A549 (cell line): ENCODE measurements around the gene PNMA6F.

Experiments
- BCL3 ChIP-seq: fragments of >200 bp; sonication (Bioruptor Twin); formaldehyde crosslinking; IDR thresholded peaks from 3 replicates; pipeline ENCODE4 v1.6.1; 2016
- CHD2 ChIP-seq: fragments of 150-350 bp; IDR thresholded peaks from 2 replicates; pipeline ENCODE4 v1.6.1; 2014; ENCODE audit warnings: low read length; ENCODE audit not compliant: partially characterized antibody
- EP300 ChIP-seq, 2 experiments: fragments of >200 bp; sonication (Bioruptor Twin); formaldehyde crosslinking; IDR thresholded peaks; 2 replicates in 1 of 2; 3 replicates in 1 of 2; pipeline ENCODE4 v1.6.1; 2016 to 2017
- KDM5A ChIP-seq: fragments of 200-600 bp; sonication (generic); IDR thresholded peaks from 2 replicates; pipeline ENCODE4 v1.6.1; 2016; ENCODE audit warnings: antibody characterized with exemption, mild to moderate bottlenecking
- MAX ChIP-seq: IDR thresholded peaks from 2 replicates; pipeline ENCODE4 v1.6.1; 2012
- POLR2A ChIP-seq: IDR thresholded peaks from 2 replicates; pipeline ENCODE4 v1.6.1; 2012; ENCODE audit warnings: mild to moderate bottlenecking, low read length
- SMC3 ChIP-seq: fragments of >200 bp; sonication (Bioruptor Twin); formaldehyde crosslinking; IDR thresholded peaks from 3 replicates; pipeline ENCODE4 v1.6.1; 2018; ENCODE audit warnings: inconsistent platforms
- ZSCAN20 ChIP-seq: fragments of 250-450 bp; sonication (Bioruptor Pico); IDR thresholded peaks from 2 replicates; pipeline ENCODE4 v1.8.0; 2022; ENCODE audit warnings: mild to moderate bottlenecking, moderate library complexity
- TF ChIP-seq, protein P1 (sequence below): fragments of >200 bp; sonication (Bioruptor Twin); formaldehyde crosslinking; IDR thresholded peaks from 3 replicates; pipeline ENCODE4 v1.5.1; 2016
- TF ChIP-seq, protein P2 (sequence below): fragments of 200-600 bp; sonication (generic); IDR thresholded peaks from 2 replicates; pipeline ENCODE4 v1.6.1; 2016; ENCODE audit warnings: antibody characterized with exemption, mild to moderate bottlenecking, moderate library complexity
- TF ChIP-seq, protein P3 (sequence below): IDR thresholded peaks from 2 replicates; pipeline ENCODE4 v1.6.1; 2012; ENCODE audit warnings: low read depth, borderline replicate concordance

DNA sequence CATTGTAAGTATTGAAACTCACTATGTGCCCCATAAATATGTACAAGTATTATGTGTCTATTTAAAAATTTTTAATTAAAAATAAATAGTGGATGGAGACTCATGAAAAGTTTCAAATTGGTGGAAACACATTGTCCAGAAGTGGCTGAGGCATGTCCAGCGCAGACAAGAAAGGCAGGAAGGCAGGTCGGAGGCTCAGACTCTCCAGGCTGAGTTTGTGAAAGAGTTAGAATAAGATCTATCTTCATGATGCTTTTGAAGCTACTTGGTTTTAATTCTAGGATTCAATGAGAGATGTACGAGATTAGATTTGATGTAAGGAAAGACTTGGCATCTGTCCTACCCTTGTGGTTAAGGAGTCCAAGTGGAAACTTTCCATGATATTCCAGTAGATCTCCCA is 19.8 kb downstream of the PNMA6F start:
- TF ChIP-seq, protein P1, sequence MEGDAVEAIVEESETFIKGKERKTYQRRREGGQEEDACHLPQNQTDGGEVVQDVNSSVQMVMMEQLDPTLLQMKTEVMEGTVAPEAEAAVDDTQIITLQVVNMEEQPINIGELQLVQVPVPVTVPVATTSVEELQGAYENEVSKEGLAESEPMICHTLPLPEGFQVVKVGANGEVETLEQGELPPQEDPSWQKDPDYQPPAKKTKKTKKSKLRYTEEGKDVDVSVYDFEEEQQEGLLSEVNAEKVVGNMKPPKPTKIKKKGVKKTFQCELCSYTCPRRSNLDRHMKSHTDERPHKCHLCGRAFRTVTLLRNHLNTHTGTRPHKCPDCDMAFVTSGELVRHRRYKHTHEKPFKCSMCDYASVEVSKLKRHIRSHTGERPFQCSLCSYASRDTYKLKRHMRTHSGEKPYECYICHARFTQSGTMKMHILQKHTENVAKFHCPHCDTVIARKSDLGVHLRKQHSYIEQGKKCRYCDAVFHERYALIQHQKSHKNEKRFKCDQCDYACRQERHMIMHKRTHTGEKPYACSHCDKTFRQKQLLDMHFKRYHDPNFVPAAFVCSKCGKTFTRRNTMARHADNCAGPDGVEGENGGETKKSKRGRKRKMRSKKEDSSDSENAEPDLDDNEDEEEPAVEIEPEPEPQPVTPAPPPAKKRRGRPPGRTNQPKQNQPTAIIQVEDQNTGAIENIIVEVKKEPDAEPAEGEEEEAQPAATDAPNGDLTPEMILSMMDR, result no peak
- TF ChIP-seq SMC3 (no peak), EP300 (IDR thresholded peaks at IDR 0.05) (no peak), POLR2A (no peak), BCL3 (no peak), MAX (no peak), CHD2 (no peak), ZSCAN20 (CRISPR knock-in tag) (no peak), KDM5A (no peak)
- TF ChIP-seq, protein P2, sequence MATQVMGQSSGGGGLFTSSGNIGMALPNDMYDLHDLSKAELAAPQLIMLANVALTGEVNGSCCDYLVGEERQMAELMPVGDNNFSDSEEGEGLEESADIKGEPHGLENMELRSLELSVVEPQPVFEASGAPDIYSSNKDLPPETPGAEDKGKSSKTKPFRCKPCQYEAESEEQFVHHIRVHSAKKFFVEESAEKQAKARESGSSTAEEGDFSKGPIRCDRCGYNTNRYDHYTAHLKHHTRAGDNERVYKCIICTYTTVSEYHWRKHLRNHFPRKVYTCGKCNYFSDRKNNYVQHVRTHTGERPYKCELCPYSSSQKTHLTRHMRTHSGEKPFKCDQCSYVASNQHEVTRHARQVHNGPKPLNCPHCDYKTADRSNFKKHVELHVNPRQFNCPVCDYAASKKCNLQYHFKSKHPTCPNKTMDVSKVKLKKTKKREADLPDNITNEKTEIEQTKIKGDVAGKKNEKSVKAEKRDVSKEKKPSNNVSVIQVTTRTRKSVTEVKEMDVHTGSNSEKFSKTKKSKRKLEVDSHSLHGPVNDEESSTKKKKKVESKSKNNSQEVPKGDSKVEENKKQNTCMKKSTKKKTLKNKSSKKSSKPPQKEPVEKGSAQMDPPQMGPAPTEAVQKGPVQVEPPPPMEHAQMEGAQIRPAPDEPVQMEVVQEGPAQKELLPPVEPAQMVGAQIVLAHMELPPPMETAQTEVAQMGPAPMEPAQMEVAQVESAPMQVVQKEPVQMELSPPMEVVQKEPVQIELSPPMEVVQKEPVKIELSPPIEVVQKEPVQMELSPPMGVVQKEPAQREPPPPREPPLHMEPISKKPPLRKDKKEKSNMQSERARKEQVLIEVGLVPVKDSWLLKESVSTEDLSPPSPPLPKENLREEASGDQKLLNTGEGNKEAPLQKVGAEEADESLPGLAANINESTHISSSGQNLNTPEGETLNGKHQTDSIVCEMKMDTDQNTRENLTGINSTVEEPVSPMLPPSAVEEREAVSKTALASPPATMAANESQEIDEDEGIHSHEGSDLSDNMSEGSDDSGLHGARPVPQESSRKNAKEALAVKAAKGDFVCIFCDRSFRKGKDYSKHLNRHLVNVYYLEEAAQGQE, result no peak
- TF ChIP-seq, protein P3, sequence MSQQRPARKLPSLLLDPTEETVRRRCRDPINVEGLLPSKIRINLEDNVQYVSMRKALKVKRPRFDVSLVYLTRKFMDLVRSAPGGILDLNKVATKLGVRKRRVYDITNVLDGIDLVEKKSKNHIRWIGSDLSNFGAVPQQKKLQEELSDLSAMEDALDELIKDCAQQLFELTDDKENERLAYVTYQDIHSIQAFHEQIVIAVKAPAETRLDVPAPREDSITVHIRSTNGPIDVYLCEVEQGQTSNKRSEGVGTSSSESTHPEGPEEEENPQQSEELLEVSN, result no peak
